CD14-positive monocyte (primary cell): ENCODE data around the gene MEF2B. TPM values are rescaled to one million over a fixed set of nuclear protein-coding genes. Genes with fewer than 3 reads are reported as not detected.
"Not testable (repeated sequence)": the region's sequence is repeated elsewhere in the genome, so short reads cannot be mapped to it uniquely, and the experiment has no call there.

Experiments
- DNase-seq, 3 donors: peaks; one replicate each; pipeline ENCODE4 v3.0.0-alpha.2; 2011 to 2022
- H2AFZ ChIP-seq: 2 replicates; pipeline ENCODE4 v1.6.0; 2012; ENCODE audit warnings: mild to moderate bottlenecking, low read depth, low read length, inconsistent platforms; ENCODE audit not compliant: insufficient read depth, poor library complexity, severe bottlenecking
- H3K27ac ChIP-seq, 2 donors: 1 replicate in 1 of 2; 2 replicates in 1 of 2; pipeline ENCODE4 v1.5.1; 2012 to 2013; ENCODE audit warnings: low read length in 2 of 2, control low read depth in 1 of 2, inconsistent platforms in 1 of 2, low read depth in 1 of 2, mild to moderate bottlenecking in 1 of 2
- H3K27me3 ChIP-seq, 2 donors: one replicate each; pipeline versions ENCODE4 v1.6.0 to v1.6.1; 2011 to 2013; ENCODE audit warnings: low read length in 2 of 2; ENCODE audit not compliant: control insufficient read depth in 2 of 2, insufficient read depth in 2 of 2
- H3K36me3 ChIP-seq, 2 donors: replicated peaks in 1 of 2; 1 replicate in 1 of 2; 2 replicates in 1 of 2; pipeline versions ENCODE4 v1.5.1 to v1.6.1; 2012 to 2013; ENCODE audit warnings: low read length in 2 of 2, control low read depth in 1 of 2, inconsistent platforms in 1 of 2, mild to moderate bottlenecking in 1 of 2; ENCODE audit not compliant: insufficient read depth in 2 of 2, control insufficient read depth in 1 of 2
- H3K4me1 ChIP-seq, 2 donors: 1 replicate in 1 of 2; 2 replicates in 1 of 2; pipeline versions ENCODE4 v1.5.1 to v1.6.1; 2012 to 2013; ENCODE audit warnings: low read length in 2 of 2, control low read depth in 1 of 2, inconsistent platforms in 1 of 2, mild to moderate bottlenecking in 1 of 2, moderate library complexity in 1 of 2; ENCODE audit not compliant: insufficient read depth in 2 of 2, control insufficient read depth in 1 of 2
- H3K4me2 ChIP-seq: replicated peaks from 2 replicates; pipeline ENCODE3; 2012; ENCODE audit warnings: low read length, moderate library complexity, mild to moderate bottlenecking; ENCODE audit not compliant: poor library complexity, severe bottlenecking; ENCODE audit errors: extremely low read depth
- H3K4me3 ChIP-seq, 3 experiments: fragments of 200-600 bp in 1 of 3; sonication (generic) in 1 of 3; replicated peaks in 1 of 3; 1 replicate in 2 of 3; 2 replicates in 1 of 3; pipeline ENCODE4 v1.5.1; 2011 to 2013; ENCODE audit warnings: low read length in 3 of 3, mild to moderate bottlenecking in 3 of 3, control low read depth in 2 of 3, low read depth in 2 of 3, inconsistent platforms in 1 of 3, moderate library complexity in 1 of 3
- H3K79me2 ChIP-seq: 2 replicates; pipeline ENCODE4 v1.6.0; 2012; ENCODE audit warnings: mild to moderate bottlenecking, control low read depth, inconsistent platforms, low read length, moderate library complexity; ENCODE audit not compliant: insufficient read depth
- H3K9ac ChIP-seq: 2 replicates; pipeline ENCODE4 v1.6.0; 2017; ENCODE audit warnings: low read length, mild to moderate bottlenecking; ENCODE audit not compliant: insufficient read depth, poor library complexity, severe bottlenecking
- H3K9me3 ChIP-seq, 2 donors: replicated peaks in 1 of 2; 1 replicate in 1 of 2; 2 replicates in 1 of 2; pipeline versions ENCODE4 v1.5.1 to v1.6.1; 2012 to 2013; ENCODE audit warnings: low read length in 2 of 2, control low read depth in 1 of 2; ENCODE audit not compliant: control insufficient read depth in 1 of 2, insufficient read depth in 1 of 2
- H4K20me1 ChIP-seq: 2 replicates; pipeline ENCODE4 v1.6.0; 2012; ENCODE audit warnings: mild to moderate bottlenecking, low read length, control low read depth, moderate library complexity; ENCODE audit not compliant: insufficient read depth
- H3K27ac Mint-ChIP-seq, 7 donors: one replicate each; pipeline ENCODE4 v1.8.0; 2020; ENCODE audit warnings: mild to moderate bottlenecking in 7 of 7, mixed read lengths in 7 of 7, moderate library complexity in 6 of 7, inconsistent platforms in 2 of 7
- H3K27me3 Mint-ChIP-seq, 3 donors: one replicate each; pipeline ENCODE4 v1.8.0; 2021 to 2022; ENCODE audit warnings: low read depth in 3 of 3, mild to moderate bottlenecking in 3 of 3, mixed read lengths in 3 of 3, moderate library complexity in 3 of 3, inconsistent platforms in 1 of 3
- H3K36me3 Mint-ChIP-seq, 2 donors: one replicate each; pipeline ENCODE4 v1.8.0; 2020; ENCODE audit warnings: mixed read lengths in 2 of 2, inconsistent platforms in 1 of 2, mild to moderate bottlenecking in 1 of 2
- H3K4me1 Mint-ChIP-seq: one replicate; pipeline ENCODE4 v1.8.0; 2020; ENCODE audit warnings: mild to moderate bottlenecking, mixed read lengths
- H3K4me3 Mint-ChIP-seq, 2 donors: one replicate each; pipeline ENCODE4 v1.8.0; 2020; ENCODE audit warnings: mild to moderate bottlenecking in 2 of 2, mixed read lengths in 2 of 2, moderate library complexity in 1 of 2
- H3K9me3 Mint-ChIP-seq, 7 donors: one replicate each; pipeline ENCODE4 v1.8.0; 2020 to 2022; ENCODE audit warnings: mixed read lengths in 7 of 7, mild to moderate bottlenecking in 6 of 7, moderate library complexity in 6 of 7, inconsistent platforms in 2 of 7
- WGBS: methylation state at CpG from one replicate; pipeline ENCODE4 v1.1.5; 2013; ENCODE audit warnings: missing lambda C conversion rate; ENCODE audit not compliant: insufficient coverage; 5-methylcytosine and 5-hydroxymethylcytosine counted together
- intact Hi-C, 2 donors: fragments of 100-400 bp; cut with micrococcal nuclease; formaldehyde crosslinking; loops; one replicate each; pipeline versions ENCODE4 v1.15.0 to v1.15.1; 2023
- polyA plus RNA-seq, 3 donors: library from polyadenylated mRNA; depleted of rRNA in 1 of 3; unstranded in 2 of 3; stranded (reverse) in 1 of 3; fragments of 300-500 nt in 2 of 3; fragments of >200 nt in 1 of 3; fragmentation: Illumina TruSeq in 2 of 3; gene quantifications; 1 replicate in 2 of 3; 2 replicates in 1 of 3; pipeline ENCODE4 v1.2.3, GENCODE V29; 2012 to 2021
- TF ChIP-seq, protein P1 (sequence below): fragments of 200-600 bp; IDR thresholded peaks from one replicate; pipeline ENCODE4 v1.8.0; 2022; ENCODE audit warnings: antibody characterized with exemption, mild to moderate bottlenecking

The MEF2B gene
- polyA plus RNA-seq, 3 donors = 0.15 to 1.8 (median 0.30) TPM

DNA sequence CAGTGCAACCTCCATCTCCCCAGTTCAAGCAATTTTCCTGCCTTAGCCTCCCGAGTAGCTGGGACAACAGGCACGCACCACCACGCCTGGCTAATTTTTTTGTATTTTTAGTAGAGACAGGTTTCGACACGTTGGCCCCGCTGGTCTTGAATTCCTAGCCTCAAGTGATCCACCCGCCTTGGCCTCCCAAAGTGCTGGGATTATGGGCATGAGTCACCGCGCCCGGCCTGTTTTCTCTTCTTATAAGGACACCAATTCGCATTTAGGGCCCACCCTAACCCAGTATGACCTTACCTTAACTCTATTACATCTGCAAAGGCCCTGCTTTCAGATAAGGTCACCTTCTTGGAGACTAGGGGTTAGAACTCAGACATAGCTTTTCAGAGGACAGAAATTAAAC, 66.9 kb downstream of the MEF2B start:
- TF ChIP-seq, protein P1, sequence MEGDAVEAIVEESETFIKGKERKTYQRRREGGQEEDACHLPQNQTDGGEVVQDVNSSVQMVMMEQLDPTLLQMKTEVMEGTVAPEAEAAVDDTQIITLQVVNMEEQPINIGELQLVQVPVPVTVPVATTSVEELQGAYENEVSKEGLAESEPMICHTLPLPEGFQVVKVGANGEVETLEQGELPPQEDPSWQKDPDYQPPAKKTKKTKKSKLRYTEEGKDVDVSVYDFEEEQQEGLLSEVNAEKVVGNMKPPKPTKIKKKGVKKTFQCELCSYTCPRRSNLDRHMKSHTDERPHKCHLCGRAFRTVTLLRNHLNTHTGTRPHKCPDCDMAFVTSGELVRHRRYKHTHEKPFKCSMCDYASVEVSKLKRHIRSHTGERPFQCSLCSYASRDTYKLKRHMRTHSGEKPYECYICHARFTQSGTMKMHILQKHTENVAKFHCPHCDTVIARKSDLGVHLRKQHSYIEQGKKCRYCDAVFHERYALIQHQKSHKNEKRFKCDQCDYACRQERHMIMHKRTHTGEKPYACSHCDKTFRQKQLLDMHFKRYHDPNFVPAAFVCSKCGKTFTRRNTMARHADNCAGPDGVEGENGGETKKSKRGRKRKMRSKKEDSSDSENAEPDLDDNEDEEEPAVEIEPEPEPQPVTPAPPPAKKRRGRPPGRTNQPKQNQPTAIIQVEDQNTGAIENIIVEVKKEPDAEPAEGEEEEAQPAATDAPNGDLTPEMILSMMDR = no peak
- Mint-ChIP-seq H3K36me3 (no peaks in the 10 kb centered on the region), H3K9me3 (peaks cover 0 to 1% (median 0%) of the 10 kb centered on the region in 7 donors), H3K27ac (no peak overlapping the region), H3K4me1 (peaks cover 1% of the 10 kb centered on the region), H3K27me3 (no peaks in the 10 kb centered on the region), H3K4me3 (no peak overlapping the region)
- no peaks in the 10 kb centered on the region for H4K20me1 ChIP-seq
- no peak overlapping the region for H3K4me3 ChIP-seq
- no peak for DNase-seq
- no peaks in the 10 kb centered on the region for H3K9me3 ChIP-seq
- no peaks in the 10 kb centered on the region for H3K4me1 ChIP-seq
- no peak overlapping the region for H3K9ac ChIP-seq
- no peak overlapping the region for H3K4me2 ChIP-seq
- intact Hi-C loops = no loop called here
- H3K36me3 ChIP-seq = no peaks in the 10 kb centered on the region
- no peak overlapping the region for H2AFZ ChIP-seq
- no peak overlapping the region for H3K27ac ChIP-seq
- no peaks in the 10 kb centered on the region for H3K79me2 ChIP-seq
- no peaks in the 10 kb centered on the region for H3K27me3 ChIP-seq
- 99% methylated on average over 10 of the region's 11 CpGs for WGBS

DNA sequence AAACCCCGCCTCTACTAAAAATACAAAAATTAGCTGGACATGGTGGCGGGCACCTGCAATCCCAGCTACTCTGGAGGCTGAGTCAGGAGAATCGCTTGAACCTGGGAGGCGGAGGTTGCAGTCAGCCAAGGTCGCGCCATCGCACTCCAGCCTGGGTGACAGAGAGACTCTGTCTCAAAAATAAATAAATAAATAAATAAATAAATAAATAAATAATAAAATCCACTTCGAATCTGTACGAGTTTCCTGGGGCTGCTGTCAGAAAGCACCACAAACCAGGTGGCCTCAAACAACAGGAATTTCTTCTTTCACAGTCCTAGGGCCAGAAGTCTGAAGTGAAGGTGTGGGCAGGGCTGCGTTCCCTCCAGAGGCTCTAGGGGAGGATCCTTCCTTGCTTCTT, 67.5 kb downstream of the MEF2B start:
- H4K20me1 ChIP-seq, H3K36me3 ChIP-seq, H3K36me3 Mint-ChIP-seq, intact Hi-C loops, H2AFZ ChIP-seq, H3K27ac Mint-ChIP-seq, H3K4me2 ChIP-seq, H3K79me2 ChIP-seq, H3K4me1 ChIP-seq, H3K9me3 ChIP-seq, H3K4me3 ChIP-seq, H3K27me3 Mint-ChIP-seq, H3K4me3 Mint-ChIP-seq, H3K27ac ChIP-seq, H3K9ac ChIP-seq, DNase-seq, H3K27me3 ChIP-seq, H3K9me3 Mint-ChIP-seq, H3K4me1 Mint-ChIP-seq: not testable (repeated sequence)
- 100% methylated on average over 2 of the region's 10 CpGs for WGBS
